ENCODE results near the gene A2M. TPM values are rescaled to one million over a fixed set of nuclear protein-coding genes. Genes with fewer than 3 reads are reported as not detected.

The A2M gene
- total RNA-seq, 2 donors from 2014 or later = 340 to 683 TPM

DNA sequence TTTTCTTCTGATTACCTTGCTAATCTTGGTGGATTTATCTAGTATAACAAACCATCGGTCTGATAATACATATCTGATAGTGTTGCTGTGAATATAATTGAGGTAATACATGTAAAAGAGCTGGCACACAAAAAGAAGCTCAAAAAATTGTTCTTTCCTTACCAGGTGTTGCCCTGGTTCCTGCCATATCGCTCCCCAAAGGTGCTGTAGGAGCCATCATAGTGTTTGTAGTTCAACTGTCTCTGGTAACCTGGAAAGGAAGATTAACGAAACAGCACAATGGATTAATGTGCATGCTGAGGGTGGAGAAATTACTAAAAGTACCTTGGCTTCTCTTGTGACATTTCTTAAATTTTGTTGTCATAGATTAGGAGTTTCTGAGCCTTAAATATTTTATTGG lies 36.6 kb downstream of the A2M start:
- TF ChIP-seq, protein P1, sequence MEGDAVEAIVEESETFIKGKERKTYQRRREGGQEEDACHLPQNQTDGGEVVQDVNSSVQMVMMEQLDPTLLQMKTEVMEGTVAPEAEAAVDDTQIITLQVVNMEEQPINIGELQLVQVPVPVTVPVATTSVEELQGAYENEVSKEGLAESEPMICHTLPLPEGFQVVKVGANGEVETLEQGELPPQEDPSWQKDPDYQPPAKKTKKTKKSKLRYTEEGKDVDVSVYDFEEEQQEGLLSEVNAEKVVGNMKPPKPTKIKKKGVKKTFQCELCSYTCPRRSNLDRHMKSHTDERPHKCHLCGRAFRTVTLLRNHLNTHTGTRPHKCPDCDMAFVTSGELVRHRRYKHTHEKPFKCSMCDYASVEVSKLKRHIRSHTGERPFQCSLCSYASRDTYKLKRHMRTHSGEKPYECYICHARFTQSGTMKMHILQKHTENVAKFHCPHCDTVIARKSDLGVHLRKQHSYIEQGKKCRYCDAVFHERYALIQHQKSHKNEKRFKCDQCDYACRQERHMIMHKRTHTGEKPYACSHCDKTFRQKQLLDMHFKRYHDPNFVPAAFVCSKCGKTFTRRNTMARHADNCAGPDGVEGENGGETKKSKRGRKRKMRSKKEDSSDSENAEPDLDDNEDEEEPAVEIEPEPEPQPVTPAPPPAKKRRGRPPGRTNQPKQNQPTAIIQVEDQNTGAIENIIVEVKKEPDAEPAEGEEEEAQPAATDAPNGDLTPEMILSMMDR (IDR thresholded peaks at IDR 0.05) = no peak

DNA sequence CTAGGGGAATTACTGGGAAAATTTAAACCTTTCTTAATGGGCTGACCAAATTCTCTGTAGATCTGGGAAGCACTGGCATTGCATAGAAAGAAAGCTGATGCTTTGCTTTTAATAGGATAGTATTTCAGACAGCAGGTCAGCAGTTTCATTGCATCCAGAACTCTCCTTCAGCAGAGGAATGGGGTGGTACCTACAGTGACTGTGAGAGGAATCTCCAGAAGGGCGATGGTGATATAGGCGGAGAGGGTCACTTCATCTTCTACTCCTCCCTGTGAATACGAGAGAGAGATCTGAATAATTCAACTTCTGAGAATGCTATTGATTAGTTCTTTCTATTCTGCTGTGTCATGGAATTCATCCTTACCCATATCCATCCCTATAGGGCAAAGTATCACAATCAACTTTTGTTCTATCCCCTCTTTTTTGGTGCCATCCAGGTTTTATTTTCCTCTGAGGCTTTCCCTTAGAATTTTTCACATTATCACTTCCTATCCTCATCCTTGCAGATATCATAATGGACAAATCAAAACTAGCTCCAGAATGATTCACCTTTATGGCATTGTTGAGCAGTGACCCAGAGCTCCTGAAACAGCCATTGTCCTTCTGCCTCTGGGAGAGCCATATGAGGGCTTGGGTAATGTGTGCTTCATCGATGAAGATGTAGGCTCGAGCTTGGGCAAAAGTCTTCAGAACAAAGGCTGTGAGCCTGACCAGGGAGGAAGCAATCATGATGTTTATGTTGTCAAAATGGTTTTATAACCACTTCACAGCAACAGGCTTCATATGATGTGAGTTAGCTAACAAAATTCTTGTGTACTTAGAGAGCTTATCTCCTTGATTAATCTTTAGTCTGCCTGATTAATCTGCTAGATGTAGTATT lies 38.3 kb downstream of the A2M start:
- Histone ChIP-seq H3K27ac (no peak overlapping the region), H3K4me3 (no peak overlapping the region), H3K9me3 (no peaks in the 10 kb centered on the region), H3K27me3 (no peaks in the 10 kb centered on the region), H3K4me1 (peaks cover 0 to 10% of the 10 kb centered on the region in 2 donors), H3K36me3 (peaks cover 90% of the 10 kb centered on the region)
- no peak for DNase-seq (ENCODE audit: low spot score)
- TF ChIP-seq, protein P1 (IDR thresholded peaks at IDR 0.05) = no peak

More for the DNA sequence above, 36.6 kb downstream of the A2M start:
- Histone ChIP-seq H3K4me1 (no peaks in the 10 kb centered on the region), H3K36me3 (peaks cover 90% of the 10 kb centered on the region), H3K4me3 (no peak overlapping the region), H3K9me3 (peaks cover 0 to 8% of the 10 kb centered on the region in 2 donors), H3K27me3 (no peaks in the 10 kb centered on the region), H3K27ac (no peak overlapping the region)
- DNase-seq (ENCODE audit: low spot score) = no peak

DNA sequence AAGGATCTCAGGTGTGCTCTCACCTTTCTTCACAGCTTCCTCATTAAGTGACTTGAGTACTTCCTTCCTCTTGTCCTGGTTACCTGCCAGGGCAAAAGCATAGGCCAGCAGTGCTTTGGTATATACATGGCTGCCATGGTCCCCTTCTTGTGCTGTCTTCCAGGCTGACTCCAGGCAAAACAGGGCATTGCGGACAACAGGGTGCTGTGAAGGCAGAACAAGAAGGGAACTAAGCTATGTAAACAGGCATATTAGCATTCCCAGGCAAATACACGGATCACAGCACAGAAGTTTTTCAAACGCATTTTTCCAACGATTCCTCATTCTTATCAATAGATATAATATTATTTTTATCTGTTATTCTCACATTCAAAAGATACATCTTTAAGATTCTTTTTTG lies 39.0 kb downstream of the A2M start:
- Histone ChIP-seq H3K27ac (no peak overlapping the region), H3K9me3 (no peaks in the 10 kb centered on the region), H3K36me3 (peaks cover 90% of the 10 kb centered on the region), H3K27me3 (no peaks in the 10 kb centered on the region), H3K4me3 (no peak overlapping the region), H3K4me1 (peaks cover 0 to 10% of the 10 kb centered on the region in 2 donors)
- TF ChIP-seq, protein P1 (IDR thresholded peaks at IDR 0.05) = no peak
- DNase-seq (ENCODE audit: low spot score) = no peak

DNA sequence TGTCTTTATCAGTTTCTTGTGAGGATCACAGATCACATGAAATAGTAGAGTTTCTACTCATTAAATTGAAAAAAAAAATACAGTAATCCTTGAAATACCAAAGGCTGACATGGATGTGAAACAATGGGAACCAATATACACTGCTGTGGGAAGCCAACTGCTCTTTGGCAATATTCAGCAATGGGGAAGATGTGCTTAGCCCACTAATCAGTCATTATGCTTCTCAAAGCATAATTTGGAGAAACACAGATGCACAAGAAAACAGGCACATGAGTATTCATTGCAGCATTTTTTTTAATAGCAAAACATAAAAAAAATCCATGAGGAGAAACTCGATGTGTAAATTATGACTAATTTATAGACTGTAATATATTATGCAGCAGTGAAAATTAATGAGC lies 40.6 kb downstream of the A2M start:
- Histone ChIP-seq H3K4me1 (peaks cover 0 to 10% of the 10 kb centered on the region in 2 donors), H3K36me3 (peaks cover 100% of the 10 kb centered on the region), H3K27me3 (no peaks in the 10 kb centered on the region), H3K9me3 (no peaks in the 10 kb centered on the region), H3K4me3 (no peak overlapping the region), H3K27ac (no peak overlapping the region)
- no peak for DNase-seq (ENCODE audit: low spot score)
- TF ChIP-seq, protein P1 (IDR thresholded peaks at IDR 0.05) = no peak

DNA sequence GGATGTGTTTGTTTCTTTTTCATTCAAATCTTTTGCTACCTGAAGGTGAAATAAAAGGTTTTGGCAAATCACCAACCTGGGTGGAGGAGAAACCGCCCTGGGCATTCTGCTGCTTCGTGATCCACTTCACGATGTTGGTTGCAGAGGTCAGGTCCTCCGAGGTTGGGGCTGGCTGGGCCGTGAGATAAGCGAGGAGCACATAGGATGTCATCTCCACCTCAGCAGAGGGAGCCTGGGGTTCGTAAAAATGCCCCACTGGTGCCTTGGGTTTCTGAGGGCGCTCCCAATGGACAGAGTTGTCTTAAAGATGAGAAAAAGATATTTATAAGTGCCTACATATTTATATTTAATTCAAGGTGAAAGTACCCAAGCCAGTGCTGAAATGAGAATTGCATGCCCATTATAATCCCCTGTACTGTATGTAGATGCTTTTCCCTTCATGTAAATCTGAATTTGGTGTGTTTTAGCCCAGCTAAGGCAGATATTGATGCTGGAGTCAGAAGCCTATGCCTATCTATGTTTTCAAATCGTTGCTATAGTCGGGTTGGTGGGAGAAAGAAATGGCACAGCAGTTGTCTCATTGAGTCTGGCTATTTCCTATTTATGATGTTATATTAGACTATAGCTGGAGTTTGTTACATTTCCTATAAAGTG lies 41.1 kb downstream of the A2M start:
- TF ChIP-seq, protein P1 (IDR thresholded peaks at IDR 0.05) = no peak
- Histone ChIP-seq H3K27me3 (no peaks in the 10 kb centered on the region), H3K4me1 (peaks cover 0 to 10% of the 10 kb centered on the region in 2 donors), H3K9me3 (no peaks in the 10 kb centered on the region), H3K27ac (no peak overlapping the region), H3K36me3 (peaks cover 100% of the 10 kb centered on the region), H3K4me3 (no peak overlapping the region)
- no peak for DNase-seq (ENCODE audit: low spot score)

Data from right atrium auricular region (tissue), 2 donors.